ENCODE measurements around the gene HCFC1.
A peak's percentile ranks its signal among the peaks of the same experiment; 100 is the strongest.
"Not testable (repeated sequence)": the region's sequence is repeated elsewhere in the genome, so short reads cannot be mapped to it uniquely, and the experiment has no call there.

The HCFC1 gene

GRCh38 chrX:154008521-154008920 lies 36.9 kb upstream of the HCFC1 start:
- DNase-seq (ENCODE audit: low read depth in 2 of 2): no peak

GRCh38 chrX:154006947-154007346 lies 35.3 kb upstream of the HCFC1 start:
- no peak for DNase-seq (ENCODE audit: low read depth in 2 of 2)

GRCh38 chrX:154004315-154004714 lies 32.7 kb upstream of the HCFC1 start:
- no peak for DNase-seq (ENCODE audit: low read depth in 2 of 2)

- peak in 1 of 2 donors; percentile 17 for DNase-seq (ENCODE audit: low read depth in 2 of 2)
Measured at GRCh38 chrX:154002215-154002719, 30.6 kb upstream of the HCFC1 start.

- no peak for DNase-seq (ENCODE audit: low read depth in 2 of 2)
Measured at GRCh38 chrX:154000051-154000450, 28.4 kb upstream of the HCFC1 start.

GRCh38 chrX:153999359-154000037 lies 27.9 kb upstream of the HCFC1 start:
- DNase-seq (ENCODE audit: low read depth in 2 of 2): no peak

- no peak for DNase-seq (ENCODE audit: low read depth in 2 of 2)
Measured at GRCh38 chrX:153995504-153995903, 23.9 kb upstream of the HCFC1 start.

- not testable (repeated sequence) for DNase-seq (ENCODE audit: low read depth in 2 of 2)
Measured at GRCh38 chrX:153994398-153994797, 22.8 kb upstream of the HCFC1 start.

GRCh38 chrX:153993978-153994377 lies 22.4 kb upstream of the HCFC1 start:
- no peak for DNase-seq (ENCODE audit: low read depth in 2 of 2)

GRCh38 chrX:153993079-153993478 lies 21.5 kb upstream of the HCFC1 start:
- no peak for DNase-seq (ENCODE audit: low read depth in 2 of 2)

GRCh38 chrX:153992180-153992579 lies 20.6 kb upstream of the HCFC1 start:
- DNase-seq (ENCODE audit: low read depth in 2 of 2): no peak

- DNase-seq (ENCODE audit: low read depth in 2 of 2): no peak
Measured at GRCh38 chrX:153991013-153991580, 19.5 kb upstream of the HCFC1 start.

GRCh38 chrX:153989973-153990655 lies 18.5 kb upstream of the HCFC1 start:
- DNase-seq (ENCODE audit: low read depth in 2 of 2): no peak

- no peak for DNase-seq (ENCODE audit: low read depth in 2 of 2)
Measured at GRCh38 chrX:153988493-153988892, 16.9 kb upstream of the HCFC1 start.

GRCh38 chrX:153984351-153985178 lies 12.9 kb upstream of the HCFC1 start:
- peak in 1 of 2 donors; percentile 18 for DNase-seq (ENCODE audit: low read depth in 2 of 2)

- no peak for DNase-seq (ENCODE audit: low read depth in 2 of 2)
Measured at GRCh38 chrX:153983321-153983801, 11.7 kb upstream of the HCFC1 start.

GRCh38 chrX:153981771-153982533 lies 10.3 kb upstream of the HCFC1 start:
- DNase-seq (ENCODE audit: low read depth in 2 of 2): peak in 1 of 2 donors; percentile 19

GRCh38 chrX:153981231-153981630 lies 9.6 kb upstream of the HCFC1 start:
- DNase-seq (ENCODE audit: low read depth in 2 of 2): no peak

- not testable (repeated sequence) for DNase-seq (ENCODE audit: low read depth in 2 of 2)
Measured at GRCh38 chrX:153980394-153980793, 8.8 kb upstream of the HCFC1 start.

- no peak for DNase-seq (ENCODE audit: low read depth in 2 of 2)
Measured at GRCh38 chrX:153974726-153975286, 3.2 kb upstream of the HCFC1 start.
